Tibial nerve (tissue), 4 donors: Measurements from ENCODE around the gene MSMP.

ENCODE experiments used
- EP300 ChIP-seq, 2 donors: sonication (generic); formaldehyde crosslinking; IDR thresholded peaks; one replicate each; pipeline ENCODE4 v1.6.1; 2017; ENCODE audit warnings: antibody characterized with exemption in 2 of 2, mild to moderate bottlenecking in 1 of 2
- POLR2A ChIP-seq, 2 donors: fragments of 450-650 bp; IDR thresholded peaks; one replicate each; pipeline ENCODE4 v1.6.1; 2017; ENCODE audit warnings: antibody characterized with exemption in 2 of 2, mild to moderate bottlenecking in 2 of 2, moderate library complexity in 2 of 2
- TF ChIP-seq, protein P1 (sequence below), 5 experiments: fragments of 200-600 bp in 3 of 5; fragments of 450-650 bp in 2 of 5; sonication (generic) in 3 of 5; IDR thresholded peaks; one replicate each; pipeline ENCODE4 v1.5.1; 2016 to 2019; ENCODE audit warnings: antibody characterized with exemption in 5 of 5, mild to moderate bottlenecking in 3 of 5, moderate library complexity in 2 of 5

GRCh38 chr9:35736201-35736633 is 17.9 kb downstream of the MSMP start:
- TF ChIP-seq, protein P1, sequence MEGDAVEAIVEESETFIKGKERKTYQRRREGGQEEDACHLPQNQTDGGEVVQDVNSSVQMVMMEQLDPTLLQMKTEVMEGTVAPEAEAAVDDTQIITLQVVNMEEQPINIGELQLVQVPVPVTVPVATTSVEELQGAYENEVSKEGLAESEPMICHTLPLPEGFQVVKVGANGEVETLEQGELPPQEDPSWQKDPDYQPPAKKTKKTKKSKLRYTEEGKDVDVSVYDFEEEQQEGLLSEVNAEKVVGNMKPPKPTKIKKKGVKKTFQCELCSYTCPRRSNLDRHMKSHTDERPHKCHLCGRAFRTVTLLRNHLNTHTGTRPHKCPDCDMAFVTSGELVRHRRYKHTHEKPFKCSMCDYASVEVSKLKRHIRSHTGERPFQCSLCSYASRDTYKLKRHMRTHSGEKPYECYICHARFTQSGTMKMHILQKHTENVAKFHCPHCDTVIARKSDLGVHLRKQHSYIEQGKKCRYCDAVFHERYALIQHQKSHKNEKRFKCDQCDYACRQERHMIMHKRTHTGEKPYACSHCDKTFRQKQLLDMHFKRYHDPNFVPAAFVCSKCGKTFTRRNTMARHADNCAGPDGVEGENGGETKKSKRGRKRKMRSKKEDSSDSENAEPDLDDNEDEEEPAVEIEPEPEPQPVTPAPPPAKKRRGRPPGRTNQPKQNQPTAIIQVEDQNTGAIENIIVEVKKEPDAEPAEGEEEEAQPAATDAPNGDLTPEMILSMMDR (IDR thresholded peaks at IDR 0.05), result peak; percentile 61 to 77 (median 69)
- TF ChIP-seq EP300 (IDR thresholded peaks at IDR 0.05) (no peak), POLR2A (IDR thresholded peaks at IDR 0.05) (no peak)
